Omental fat pad (tissue), 4 donors: ENCODE results near the gene BICC1. TPM values are rescaled to one million over a fixed set of nuclear protein-coding genes. Genes with fewer than 3 reads are reported as not detected.

Experiments used
- ATAC-seq: fragments of 150-250 bp; one replicate; pipeline ENCODE4 v1.9.1; 2016; ENCODE audit warnings: mild to moderate bottlenecking, moderate library complexity; ENCODE audit not compliant: low FRiP score
- DNase-seq: peaks from one replicate; pipeline ENCODE4 v3.0.0-alpha.2; 2019; ENCODE audit warnings: low spot score
- total RNA-seq, 4 donors: library from RNA; depleted of rRNA; stranded (reverse); fragments of >200 nt; gene quantifications; one replicate each; pipeline ENCODE4 v1.1.0, GENCODE V29; 2016
- TF ChIP-seq, protein P1 (sequence below), 3 donors: fragments of 450-650 bp; IDR thresholded peaks; one replicate each; pipeline ENCODE4 v1.5.1; 2016 to 2017; ENCODE audit warnings: antibody characterized with exemption in 3 of 3, mild to moderate bottlenecking in 3 of 3, moderate library complexity in 2 of 3

Gene BICC1
- total RNA-seq, 4 donors from 2014 or later, result 14.8 to 44.6 (median 27.2) TPM

DNA sequence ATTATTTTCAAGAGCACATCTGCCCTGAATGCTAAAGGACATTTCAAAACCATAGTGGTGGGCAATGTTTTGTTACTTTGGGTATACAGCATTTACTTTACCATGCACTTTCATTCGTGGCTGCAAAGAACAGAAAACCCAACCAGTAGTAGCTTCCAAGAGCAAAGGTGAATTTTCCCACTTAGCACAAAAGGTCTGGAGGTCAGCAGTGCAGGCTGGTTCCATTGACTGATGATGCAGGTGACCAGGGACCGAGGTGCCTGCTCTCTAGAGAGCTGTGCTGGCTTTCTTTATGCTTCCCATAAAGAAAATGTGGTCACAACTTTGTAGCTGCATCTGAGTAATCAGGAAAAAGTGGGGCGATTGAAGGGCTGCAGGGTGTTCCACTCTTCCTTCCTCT, 240.0 kb downstream of the BICC1 start:
- DNase-seq, result no peak
- TF ChIP-seq, protein P1, sequence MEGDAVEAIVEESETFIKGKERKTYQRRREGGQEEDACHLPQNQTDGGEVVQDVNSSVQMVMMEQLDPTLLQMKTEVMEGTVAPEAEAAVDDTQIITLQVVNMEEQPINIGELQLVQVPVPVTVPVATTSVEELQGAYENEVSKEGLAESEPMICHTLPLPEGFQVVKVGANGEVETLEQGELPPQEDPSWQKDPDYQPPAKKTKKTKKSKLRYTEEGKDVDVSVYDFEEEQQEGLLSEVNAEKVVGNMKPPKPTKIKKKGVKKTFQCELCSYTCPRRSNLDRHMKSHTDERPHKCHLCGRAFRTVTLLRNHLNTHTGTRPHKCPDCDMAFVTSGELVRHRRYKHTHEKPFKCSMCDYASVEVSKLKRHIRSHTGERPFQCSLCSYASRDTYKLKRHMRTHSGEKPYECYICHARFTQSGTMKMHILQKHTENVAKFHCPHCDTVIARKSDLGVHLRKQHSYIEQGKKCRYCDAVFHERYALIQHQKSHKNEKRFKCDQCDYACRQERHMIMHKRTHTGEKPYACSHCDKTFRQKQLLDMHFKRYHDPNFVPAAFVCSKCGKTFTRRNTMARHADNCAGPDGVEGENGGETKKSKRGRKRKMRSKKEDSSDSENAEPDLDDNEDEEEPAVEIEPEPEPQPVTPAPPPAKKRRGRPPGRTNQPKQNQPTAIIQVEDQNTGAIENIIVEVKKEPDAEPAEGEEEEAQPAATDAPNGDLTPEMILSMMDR (IDR thresholded peaks at IDR 0.05), result no peak
- no peak for ATAC-seq

DNA sequence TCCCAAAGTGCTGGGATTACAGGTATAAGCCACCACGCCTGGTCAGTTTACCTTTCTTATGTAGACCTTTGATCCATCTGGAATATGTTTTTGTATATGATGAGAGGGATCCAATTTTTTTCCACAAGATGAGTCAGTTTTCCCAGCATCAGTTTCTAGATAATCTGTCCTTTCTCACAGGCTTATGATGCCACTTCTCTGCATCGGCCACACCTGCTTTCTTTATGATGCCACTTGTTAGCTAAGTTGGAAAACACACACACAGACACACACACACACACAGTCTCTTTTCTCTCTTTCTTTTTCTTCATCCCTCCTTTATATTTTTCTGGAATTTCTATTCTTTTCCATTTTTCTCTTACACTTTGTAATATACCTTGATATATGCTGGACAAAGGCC, 240.8 kb downstream of the BICC1 start:
- DNase-seq (no peak), ATAC-seq (no peak)
- TF ChIP-seq, protein P1 (IDR thresholded peaks at IDR 0.05), result no peak

DNA sequence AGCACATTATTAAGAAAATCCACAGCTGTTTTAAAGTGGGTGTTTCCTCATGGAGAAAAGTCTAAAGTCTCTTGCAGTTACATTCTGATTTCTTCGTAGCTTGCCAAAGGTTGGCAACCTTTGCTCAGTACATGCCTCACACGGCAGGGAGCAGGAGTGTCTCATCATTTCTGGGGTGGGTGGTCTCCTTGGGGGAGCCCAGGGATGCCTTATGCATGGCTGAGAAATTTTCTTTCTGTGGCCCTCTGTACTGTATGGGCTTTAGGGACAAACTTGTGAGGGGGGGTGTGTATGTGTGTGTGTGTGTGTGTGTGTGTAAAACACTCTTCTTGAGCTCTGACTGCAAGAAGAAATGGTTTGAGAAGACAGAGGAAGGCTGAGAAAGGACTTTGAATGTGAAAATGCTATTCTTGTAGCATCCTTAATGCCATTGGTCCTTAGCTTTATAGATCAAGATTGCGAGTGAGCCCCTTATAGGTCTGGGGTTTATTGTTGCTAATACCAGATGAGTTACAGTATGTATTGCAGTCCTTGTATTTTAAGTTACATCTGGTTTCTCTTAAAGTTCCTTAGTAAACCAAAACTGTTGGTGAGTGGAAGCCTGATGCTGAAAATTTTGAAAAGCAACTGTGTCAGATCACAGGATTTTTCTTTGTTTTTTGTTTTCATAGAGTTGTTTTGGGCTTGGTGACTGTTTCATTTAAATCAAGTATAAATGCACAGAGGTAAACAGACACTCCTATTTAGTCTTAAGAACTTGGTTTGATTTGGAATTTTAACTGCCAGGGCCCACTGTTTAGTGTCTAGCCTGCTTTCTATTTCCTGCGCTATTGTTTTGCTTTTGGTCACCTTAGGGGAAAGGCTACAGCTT, 242.0 kb downstream of the BICC1 start:
- no peak for ATAC-seq

DNA sequence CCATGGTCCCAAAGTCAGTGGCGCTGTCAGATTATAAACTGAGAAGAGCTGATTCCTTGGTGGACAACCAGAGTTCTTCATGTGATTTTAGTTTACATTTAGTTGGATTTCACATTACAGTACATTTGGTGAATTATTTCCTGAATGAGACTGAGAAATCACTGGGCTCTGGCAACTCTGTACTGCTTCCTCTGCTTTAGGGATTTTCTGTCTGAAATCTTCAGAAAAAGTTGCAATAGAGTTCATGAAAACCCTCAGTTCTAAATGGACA, 242.6 kb downstream of the BICC1 start:
- ATAC-seq (no peak), DNase-seq (no peak)
- TF ChIP-seq, protein P1 (IDR thresholded peaks at IDR 0.05), result no peak

More for the DNA sequence above, 242.0 kb downstream of the BICC1 start:
- TF ChIP-seq, protein P1 (IDR thresholded peaks at IDR 0.05), result no peak
- DNase-seq, result no peak

DNA sequence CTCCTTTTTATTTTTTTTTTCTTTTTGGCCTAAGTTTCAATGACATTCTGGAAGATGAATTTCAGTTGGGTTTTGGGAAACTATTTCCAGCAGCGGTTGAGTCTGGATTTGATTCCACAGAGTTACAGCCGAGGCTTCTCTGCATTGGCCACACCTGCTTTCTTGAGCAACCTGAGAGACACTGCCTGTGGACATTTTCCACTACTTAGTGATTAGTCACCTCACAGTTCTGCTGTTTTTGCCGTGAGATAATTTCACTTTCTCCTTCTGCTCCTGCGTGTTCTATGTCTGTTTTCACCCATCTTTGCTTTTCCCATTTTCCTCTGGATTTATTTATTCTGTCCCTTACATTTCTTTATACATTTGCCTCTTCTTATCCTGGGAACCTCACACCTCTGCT, 243.0 kb downstream of the BICC1 start:
- TF ChIP-seq, protein P1 (IDR thresholded peaks at IDR 0.05), result no peak
- DNase-seq, result no peak
- peak; percentile 83 for ATAC-seq

DNA sequence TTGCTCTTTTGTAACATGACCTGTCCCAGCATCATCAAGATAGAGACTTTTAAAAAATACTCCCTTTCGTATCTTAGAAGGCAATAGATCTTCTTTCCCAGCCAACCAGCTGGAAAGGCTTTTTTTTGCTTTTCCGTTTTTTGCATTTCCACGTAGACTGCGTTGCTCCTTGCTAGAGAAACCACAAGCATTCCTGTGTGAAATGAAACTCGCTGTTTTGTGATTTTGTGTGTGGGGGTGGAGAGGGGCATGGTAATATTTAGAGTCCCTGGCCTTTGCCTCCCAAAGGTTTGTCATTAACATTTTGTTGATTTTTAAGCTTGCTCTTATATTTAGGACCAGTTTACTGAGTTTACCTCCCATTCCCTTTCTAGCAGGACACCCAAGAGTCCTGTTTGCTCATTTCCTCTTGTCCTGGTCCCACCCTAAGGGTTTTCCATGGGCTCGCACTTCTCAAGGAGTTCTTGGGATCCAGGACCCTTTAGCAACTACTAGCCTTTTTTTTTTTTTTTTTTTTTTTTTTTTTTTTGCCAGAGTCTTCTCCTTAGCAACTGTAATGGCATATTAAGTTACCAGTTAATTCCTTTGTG, 243.6 kb downstream of the BICC1 start:
- DNase-seq (no peak), ATAC-seq (no peak)
- TF ChIP-seq, protein P1 (IDR thresholded peaks at IDR 0.05), result no peak
